Memory B cell (primary cell): ENCODE measurements around the gene ADD1.
"Not testable (repeated sequence)": the region's sequence is repeated elsewhere in the genome, so short reads cannot be mapped to it uniquely, and the experiment has no call there.

Experiments
- ATAC-seq: fragments of 150-1000 bp; cut with Tn5 transposase; 2 replicates; pipeline ENCODE4 v1.10.0; 2021; ENCODE audit warnings: low read depth, mild to moderate bottlenecking, moderate library complexity
- DNase-seq, 2 donors: peaks; one replicate each; pipeline ENCODE4 v3.0.0; 2022; ENCODE audit warnings: low spot score in 2 of 2
- H3K27ac Mint-ChIP-seq: one replicate; pipeline ENCODE4 v1.8.0; 2022; ENCODE audit warnings: mild to moderate bottlenecking, moderate library complexity, mixed read lengths
- H3K27me3 Mint-ChIP-seq: one replicate; pipeline ENCODE4 v1.8.0; 2022; ENCODE audit warnings: mixed read lengths
- H3K36me3 Mint-ChIP-seq: one replicate; pipeline ENCODE4 v1.8.0; 2022; ENCODE audit warnings: mild to moderate bottlenecking, mixed read lengths
- H3K4me1 Mint-ChIP-seq: one replicate; pipeline ENCODE4 v1.8.0; 2022; ENCODE audit warnings: mixed read lengths
- H3K4me3 Mint-ChIP-seq: one replicate; pipeline ENCODE4 v1.8.0; 2022; ENCODE audit warnings: mild to moderate bottlenecking, moderate library complexity, mixed read lengths
- H3K9me3 Mint-ChIP-seq: one replicate; pipeline ENCODE4 v1.8.0; 2022; ENCODE audit warnings: mixed read lengths

ADD1 gene

GRCh38 chr4:2946812-2947600 lies 103.4 kb downstream of the ADD1 start:
- H3K4me1 Mint-ChIP-seq = peaks cover 7% of the 10 kb centered on the region
- H3K9me3 Mint-ChIP-seq = no peaks in the 10 kb centered on the region
- H3K4me3 Mint-ChIP-seq = no peak overlapping the region
- no peak for DNase-seq
- no peak for ATAC-seq
- no peak overlapping the region for H3K27ac Mint-ChIP-seq
- no peaks in the 10 kb centered on the region for H3K27me3 Mint-ChIP-seq
- peaks cover 51% of the 10 kb centered on the region for H3K36me3 Mint-ChIP-seq

GRCh38 chr4:2947926-2948325 lies 104.3 kb downstream of the ADD1 start:
- peaks cover 47% of the 10 kb centered on the region for H3K36me3 Mint-ChIP-seq
- DNase-seq = no peak
- H3K9me3 Mint-ChIP-seq = no peaks in the 10 kb centered on the region
- H3K4me1 Mint-ChIP-seq = peaks cover 3% of the 10 kb centered on the region
- no peak overlapping the region for H3K27ac Mint-ChIP-seq
- no peak for ATAC-seq
- no peak overlapping the region for H3K4me3 Mint-ChIP-seq
- no peaks in the 10 kb centered on the region for H3K27me3 Mint-ChIP-seq

GRCh38 chr4:2948895-2949781 lies 105.5 kb downstream of the ADD1 start:
- DNase-seq (no peak), ATAC-seq (peak; percentile 49)
- Mint-ChIP-seq H3K4me3 (no peak overlapping the region), H3K4me1 (no peaks in the 10 kb centered on the region), H3K36me3 (peaks cover 44% of the 10 kb centered on the region), H3K27ac (no peak overlapping the region), H3K9me3 (no peaks in the 10 kb centered on the region), H3K27me3 (no peaks in the 10 kb centered on the region)

GRCh38 chr4:2949782-2950125 lies 106.1 kb downstream of the ADD1 start:
- Mint-ChIP-seq H3K4me3 (no peak overlapping the region), H3K4me1 (peaks cover 5% of the 10 kb centered on the region), H3K36me3 (peaks cover 44% of the 10 kb centered on the region), H3K27me3 (no peaks in the 10 kb centered on the region), H3K9me3 (no peaks in the 10 kb centered on the region), H3K27ac (no peak overlapping the region)
- no peak for DNase-seq
- ATAC-seq = no peak

GRCh38 chr4:2950221-2950989 lies 106.8 kb downstream of the ADD1 start:
- peaks cover 39% of the 10 kb centered on the region for H3K36me3 Mint-ChIP-seq
- no peak overlapping the region for H3K4me3 Mint-ChIP-seq

GRCh38 chr4:2953496-2953895 lies 109.9 kb downstream of the ADD1 start:
- no peak overlapping the region for H3K4me3 Mint-ChIP-seq
- H3K9me3 Mint-ChIP-seq = no peaks in the 10 kb centered on the region
- DNase-seq = no peak
- peak overlapping the region; percentile 93 for H3K27ac Mint-ChIP-seq
- H3K4me1 Mint-ChIP-seq = peaks cover 19% of the 10 kb centered on the region
- H3K36me3 Mint-ChIP-seq = peaks cover 38% of the 10 kb centered on the region
- no peak for ATAC-seq
- no peaks in the 10 kb centered on the region for H3K27me3 Mint-ChIP-seq

More at GRCh38 chr4:2950221-2950989, 106.8 kb downstream of the ADD1 start:
- no peak for DNase-seq
- Mint-ChIP-seq H3K27me3 (no peaks in the 10 kb centered on the region), H3K4me1 (peaks cover 9% of the 10 kb centered on the region), H3K27ac (no peak overlapping the region), H3K9me3 (no peaks in the 10 kb centered on the region)
- no peak for ATAC-seq

- H3K36me3 Mint-ChIP-seq = peaks cover 34% of the 10 kb centered on the region
- H3K4me3 Mint-ChIP-seq = no peak overlapping the region
- H3K27me3 Mint-ChIP-seq = no peaks in the 10 kb centered on the region
- ATAC-seq (peak; percentile 76), DNase-seq (peak; percentile 32 to 39)
- peaks cover 21% of the 10 kb centered on the region for H3K4me1 Mint-ChIP-seq
- no peaks in the 10 kb centered on the region for H3K9me3 Mint-ChIP-seq
- peak overlapping the region; percentile 93 for H3K27ac Mint-ChIP-seq
These were observed 110.9 kb downstream of the ADD1 start for GRCh38 chr4:2954358-2955185.

GRCh38 chr4:2955186-2956044 lies 111.8 kb downstream of the ADD1 start:
- peak overlapping the region; percentile 93 for H3K27ac Mint-ChIP-seq
- H3K36me3 Mint-ChIP-seq = peaks cover 27% of the 10 kb centered on the region
- H3K9me3 Mint-ChIP-seq, H3K27me3 Mint-ChIP-seq, ATAC-seq, H3K4me3 Mint-ChIP-seq: not testable (repeated sequence)
- DNase-seq = peak; percentile 31 to 32
- peaks cover 23% of the 10 kb centered on the region for H3K4me1 Mint-ChIP-seq

GRCh38 chr4:2958446-2958845 lies 114.8 kb downstream of the ADD1 start:
- H3K4me3 Mint-ChIP-seq = no peak overlapping the region
- H3K9me3 Mint-ChIP-seq = no peaks in the 10 kb centered on the region
- H3K27ac Mint-ChIP-seq = peak overlapping the region; percentile 20
- no peaks in the 10 kb centered on the region for H3K27me3 Mint-ChIP-seq
- peaks cover 34% of the 10 kb centered on the region for H3K4me1 Mint-ChIP-seq
- peaks cover 11% of the 10 kb centered on the region for H3K36me3 Mint-ChIP-seq
- ATAC-seq (no peak), DNase-seq (no peak)

GRCh38 chr4:2960450-2960849 lies 116.8 kb downstream of the ADD1 start:
- H3K4me1 Mint-ChIP-seq = peaks cover 28% of the 10 kb centered on the region
- peaks cover 10% of the 10 kb centered on the region for H3K36me3 Mint-ChIP-seq
- H3K9me3 Mint-ChIP-seq, H3K4me3 Mint-ChIP-seq, H3K27ac Mint-ChIP-seq, H3K27me3 Mint-ChIP-seq, ATAC-seq, DNase-seq: not testable (repeated sequence)

GRCh38 chr4:2961421-2961810 lies 117.8 kb downstream of the ADD1 start:
- H3K4me1 Mint-ChIP-seq = peaks cover 28% of the 10 kb centered on the region
- H3K27me3 Mint-ChIP-seq = no peaks in the 10 kb centered on the region
- DNase-seq (peak in 1 of 2 donors; percentile 15), ATAC-seq (no peak)
- H3K4me3 Mint-ChIP-seq = peak overlapping the region; percentile 89
- H3K36me3 Mint-ChIP-seq = peaks cover 9% of the 10 kb centered on the region
- H3K9me3 Mint-ChIP-seq = no peaks in the 10 kb centered on the region
- peak overlapping the region; percentile 94 for H3K27ac Mint-ChIP-seq

- ATAC-seq (no peak), DNase-seq (peak in 1 of 2 donors; percentile 18)
- Mint-ChIP-seq H3K4me3 (peak overlapping the region; percentile 89), H3K4me1 (peaks cover 28% of the 10 kb centered on the region), H3K36me3 (peaks cover 6% of the 10 kb centered on the region), H3K27ac (peak overlapping the region; percentile 94), H3K9me3 (no peaks in the 10 kb centered on the region), H3K27me3 (no peaks in the 10 kb centered on the region)
These were observed 118.3 kb downstream of the ADD1 start for GRCh38 chr4:2961811-2962441.
